ENCODE data around the gene MUC3A. TPM values are rescaled to one million over a fixed set of nuclear protein-coding genes. Genes with fewer than 3 reads are reported as not detected.
"Not testable (repeated sequence)": the region's sequence is repeated elsewhere in the genome, so short reads cannot be mapped to it uniquely, and the experiment has no call there.

MUC3A gene
- polyA plus RNA-seq: under 1 TPM; 0.02 to 0.04 TPM

GRCh38 chr7:100949227-100949932 is at the start of gene MUC3A:
Gene MUC3A, plus strand, starts transcription at chr7:100949534. Its CDS starts 91 bp downstream, at chr7:100949625.
- Histone ChIP-seq H3K4me1 (ENCODE audit: control insufficient read depth in 2 of 2, insufficient read depth in 2 of 2, low read length in 1 of 2) (peaks cover 0 to 4% of the 10 kb centered on the region in 2 donors), H3K36me3 (ENCODE audit: control insufficient read depth in 2 of 2, insufficient read depth in 2 of 2, low read length in 1 of 2) (no peaks in the 10 kb centered on the region), H3K27ac (ENCODE audit: low read depth in 2 of 2, low read length in 1 of 2) (no peak within 1 kb of the TSS), H3K27me3 (ENCODE audit: control insufficient read depth in 1 of 2, insufficient read depth in 2 of 2, low read length in 2 of 2) (no peaks in the 10 kb centered on the region), H3K4me3 (ENCODE audit: low read depth in 1 of 2, low read length in 2 of 2) (no peak within 1 kb of the TSS), H3K9me3 (ENCODE audit: control insufficient read depth in 2 of 2, insufficient read depth in 1 of 2, low read depth in 1 of 2, low read length in 1 of 2) (peaks cover 0 to 2% of the 10 kb centered on the region in 2 donors)
- WGBS, 2 donors: 14 to 20% methylated on average over 24 of the region's 24 CpGs

DNA sequence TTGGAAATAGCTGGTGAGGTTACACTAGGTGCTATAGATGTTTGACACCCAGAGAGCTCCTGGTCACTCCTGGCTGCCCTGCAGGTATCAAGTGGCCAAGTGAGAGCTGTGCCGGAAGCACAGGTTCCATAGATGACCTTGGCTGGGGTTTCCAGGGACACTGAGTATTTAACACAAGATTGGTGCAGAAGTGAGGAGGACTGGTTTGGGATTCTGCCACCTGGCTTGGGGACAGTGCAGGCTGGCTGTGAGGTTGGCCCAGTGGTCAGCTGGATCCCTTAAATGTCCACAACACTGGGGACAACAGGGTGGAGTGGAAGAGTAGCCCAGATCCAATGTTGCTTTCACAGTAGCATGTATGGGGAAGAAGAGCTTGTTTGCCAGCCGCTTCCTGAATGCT is 48.4 kb upstream of the MUC3A start:
- peaks cover 0 to 7% of the 10 kb centered on the region in 2 donors for H3K4me1 ChIP-seq (ENCODE audit: control insufficient read depth in 2 of 2, insufficient read depth in 2 of 2, low read length in 1 of 2)
- peaks cover 0 to 3% of the 10 kb centered on the region in 2 donors for H3K9me3 ChIP-seq (ENCODE audit: control insufficient read depth in 2 of 2, insufficient read depth in 1 of 2, low read depth in 1 of 2, low read length in 1 of 2)
- H3K36me3 ChIP-seq (ENCODE audit: control insufficient read depth in 2 of 2, insufficient read depth in 2 of 2, low read length in 1 of 2): no peaks in the 10 kb centered on the region
- no peak overlapping the region for H3K27ac ChIP-seq (ENCODE audit: low read depth in 2 of 2, low read length in 1 of 2)
- WGBS, 2 donors: 82 to 90% methylated on average over 2 of the region's 2 CpGs
- peaks cover 0 to 9% of the 10 kb centered on the region in 2 donors for H3K27me3 ChIP-seq (ENCODE audit: control insufficient read depth in 1 of 2, insufficient read depth in 2 of 2, low read length in 2 of 2)
- no peak overlapping the region for H3K4me3 ChIP-seq (ENCODE audit: low read depth in 1 of 2, low read length in 2 of 2)

DNA sequence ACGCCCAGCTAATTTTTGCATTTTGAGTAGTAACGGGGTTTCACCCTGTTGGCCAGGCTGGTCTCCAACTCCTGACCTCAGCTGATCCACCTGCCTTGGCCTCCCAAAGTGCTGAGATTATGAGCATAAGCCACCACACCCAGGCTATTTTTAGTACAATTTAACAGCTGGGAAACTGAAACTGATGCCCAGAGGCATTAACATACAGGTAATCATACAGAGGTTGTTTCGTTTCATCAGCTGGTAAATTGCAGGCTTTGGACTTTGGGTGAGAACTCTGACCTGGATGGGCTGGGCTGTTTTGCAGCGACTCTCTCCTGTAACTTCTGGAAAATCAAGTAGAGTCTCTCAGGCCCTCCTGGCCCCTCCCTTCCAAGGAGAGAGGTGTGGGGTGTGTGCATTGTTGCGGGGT is 47.4 kb upstream of the MUC3A start:
- H3K9me3 ChIP-seq (ENCODE audit: control insufficient read depth in 2 of 2, insufficient read depth in 1 of 2, low read depth in 1 of 2, low read length in 1 of 2): peaks cover 0 to 3% of the 10 kb centered on the region in 2 donors
- no peak overlapping the region for H3K4me3 ChIP-seq (ENCODE audit: low read depth in 1 of 2, low read length in 2 of 2)
- no peaks in the 10 kb centered on the region for H3K4me1 ChIP-seq (ENCODE audit: control insufficient read depth in 2 of 2, insufficient read depth in 2 of 2, low read length in 1 of 2)
- no peaks in the 10 kb centered on the region for H3K27me3 ChIP-seq (ENCODE audit: control insufficient read depth in 1 of 2, insufficient read depth in 2 of 2, low read length in 2 of 2)
- no peaks in the 10 kb centered on the region for H3K36me3 ChIP-seq (ENCODE audit: control insufficient read depth in 2 of 2, insufficient read depth in 2 of 2, low read length in 1 of 2)
- 48 to 54% methylated on average over 5 of the region's 5 CpGs for WGBS, 2 donors
- no peak overlapping the region for H3K27ac ChIP-seq (ENCODE audit: low read depth in 2 of 2, low read length in 1 of 2)

- WGBS, 2 donors: 74 to 83% methylated on average over 7 of the region's 7 CpGs
- H3K27ac ChIP-seq (ENCODE audit: low read depth in 2 of 2, low read length in 1 of 2): no peak overlapping the region
- H3K27me3 ChIP-seq (ENCODE audit: control insufficient read depth in 1 of 2, insufficient read depth in 2 of 2, low read length in 2 of 2): no peaks in the 10 kb centered on the region
Measured at GRCh38 chr7:100902638-100903037, 46.7 kb upstream of the MUC3A start.

DNA sequence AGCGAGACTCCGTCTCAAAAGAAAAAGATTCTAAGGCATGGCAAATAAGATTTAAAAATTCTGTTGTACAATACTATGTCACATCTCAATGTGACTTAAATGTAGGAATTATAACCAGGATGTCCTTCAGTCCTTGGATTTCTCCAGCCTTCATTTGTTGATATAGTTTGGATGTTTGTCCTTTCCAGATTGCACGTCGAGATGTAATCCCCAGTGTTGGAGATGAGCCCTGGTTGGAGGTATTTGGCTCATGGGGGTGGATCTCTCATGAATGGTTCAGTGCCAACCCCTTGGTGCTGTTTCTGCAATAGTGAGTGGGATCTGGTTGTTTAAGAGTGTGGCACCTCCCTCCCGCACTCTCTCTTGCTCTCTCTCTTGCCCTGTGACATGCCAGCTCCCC is 40.8 kb upstream of the MUC3A start:
- H3K27ac ChIP-seq (ENCODE audit: low read depth in 2 of 2, low read length in 1 of 2): no peak overlapping the region
- no peaks in the 10 kb centered on the region for H3K9me3 ChIP-seq (ENCODE audit: control insufficient read depth in 2 of 2, insufficient read depth in 1 of 2, low read depth in 1 of 2, low read length in 1 of 2)
- H3K36me3 ChIP-seq (ENCODE audit: control insufficient read depth in 2 of 2, insufficient read depth in 2 of 2, low read length in 1 of 2): no peaks in the 10 kb centered on the region
- no peaks in the 10 kb centered on the region for H3K27me3 ChIP-seq (ENCODE audit: control insufficient read depth in 1 of 2, insufficient read depth in 2 of 2, low read length in 2 of 2)
- H3K4me3 ChIP-seq (ENCODE audit: low read depth in 1 of 2, low read length in 2 of 2): no peak overlapping the region
- no peaks in the 10 kb centered on the region for H3K4me1 ChIP-seq (ENCODE audit: control insufficient read depth in 2 of 2, insufficient read depth in 2 of 2, low read length in 1 of 2)
- WGBS, 2 donors: 95 to 98% methylated on average over 5 of the region's 5 CpGs

More at GRCh38 chr7:100902638-100903037, 46.7 kb upstream of the MUC3A start:
- H3K9me3 ChIP-seq (ENCODE audit: control insufficient read depth in 2 of 2, insufficient read depth in 1 of 2, low read depth in 1 of 2, low read length in 1 of 2): peaks cover 0 to 3% of the 10 kb centered on the region in 2 donors
- H3K36me3 ChIP-seq (ENCODE audit: control insufficient read depth in 2 of 2, insufficient read depth in 2 of 2, low read length in 1 of 2): no peaks in the 10 kb centered on the region
- H3K4me3 ChIP-seq (ENCODE audit: low read depth in 1 of 2, low read length in 2 of 2): no peak overlapping the region
- H3K4me1 ChIP-seq (ENCODE audit: control insufficient read depth in 2 of 2, insufficient read depth in 2 of 2, low read length in 1 of 2): no peaks in the 10 kb centered on the region

DNA sequence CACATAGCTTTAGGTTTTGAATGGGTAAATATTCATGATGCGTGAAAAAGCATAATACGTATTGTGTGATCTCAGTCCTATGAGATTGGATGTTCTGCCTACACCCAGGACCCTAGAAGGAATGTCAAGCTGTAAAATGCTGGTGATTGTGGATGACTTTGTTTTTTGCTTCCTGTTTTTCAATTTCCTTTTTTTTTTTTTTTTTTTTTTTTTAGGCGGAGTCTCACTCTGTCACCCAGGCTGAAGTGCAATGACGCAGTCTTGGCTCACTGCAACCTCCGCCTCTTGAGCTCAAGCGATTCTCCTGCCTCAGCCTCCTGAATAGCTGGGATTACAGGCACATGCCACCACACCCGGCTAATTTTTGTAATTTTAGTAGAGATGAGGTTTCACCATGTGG is 38.9 kb upstream of the MUC3A start:
- H3K27me3 ChIP-seq (ENCODE audit: control insufficient read depth in 1 of 2, insufficient read depth in 2 of 2, low read length in 2 of 2); H3K27ac ChIP-seq (ENCODE audit: low read depth in 2 of 2, low read length in 1 of 2); H3K4me3 ChIP-seq (ENCODE audit: low read depth in 1 of 2, low read length in 2 of 2); H3K9me3 ChIP-seq (ENCODE audit: control insufficient read depth in 2 of 2, insufficient read depth in 1 of 2, low read depth in 1 of 2, low read length in 1 of 2); H3K4me1 ChIP-seq (ENCODE audit: control insufficient read depth in 2 of 2, insufficient read depth in 2 of 2, low read length in 1 of 2); H3K36me3 ChIP-seq (ENCODE audit: control insufficient read depth in 2 of 2, insufficient read depth in 2 of 2, low read length in 1 of 2): not testable (repeated sequence)
- WGBS, 2 donors: 68 to 70% methylated on average over 6 to 7 of the region's 7 CpGs

GRCh38 chr7:100911484-100911883 is 37.9 kb upstream of the MUC3A start:
- Histone ChIP-seq H3K27ac (ENCODE audit: low read depth in 2 of 2, low read length in 1 of 2) (no peak overlapping the region), H3K9me3 (ENCODE audit: control insufficient read depth in 2 of 2, insufficient read depth in 1 of 2, low read depth in 1 of 2, low read length in 1 of 2) (no peaks in the 10 kb centered on the region), H3K36me3 (ENCODE audit: control insufficient read depth in 2 of 2, insufficient read depth in 2 of 2, low read length in 1 of 2) (no peaks in the 10 kb centered on the region), H3K4me3 (ENCODE audit: low read depth in 1 of 2, low read length in 2 of 2) (no peak overlapping the region), H3K27me3 (ENCODE audit: control insufficient read depth in 1 of 2, insufficient read depth in 2 of 2, low read length in 2 of 2) (no peaks in the 10 kb centered on the region), H3K4me1 (ENCODE audit: control insufficient read depth in 2 of 2, insufficient read depth in 2 of 2, low read length in 1 of 2) (no peaks in the 10 kb centered on the region)
- 69 to 74% methylated on average over 3 of the region's 3 CpGs for WGBS, 2 donors

DNA sequence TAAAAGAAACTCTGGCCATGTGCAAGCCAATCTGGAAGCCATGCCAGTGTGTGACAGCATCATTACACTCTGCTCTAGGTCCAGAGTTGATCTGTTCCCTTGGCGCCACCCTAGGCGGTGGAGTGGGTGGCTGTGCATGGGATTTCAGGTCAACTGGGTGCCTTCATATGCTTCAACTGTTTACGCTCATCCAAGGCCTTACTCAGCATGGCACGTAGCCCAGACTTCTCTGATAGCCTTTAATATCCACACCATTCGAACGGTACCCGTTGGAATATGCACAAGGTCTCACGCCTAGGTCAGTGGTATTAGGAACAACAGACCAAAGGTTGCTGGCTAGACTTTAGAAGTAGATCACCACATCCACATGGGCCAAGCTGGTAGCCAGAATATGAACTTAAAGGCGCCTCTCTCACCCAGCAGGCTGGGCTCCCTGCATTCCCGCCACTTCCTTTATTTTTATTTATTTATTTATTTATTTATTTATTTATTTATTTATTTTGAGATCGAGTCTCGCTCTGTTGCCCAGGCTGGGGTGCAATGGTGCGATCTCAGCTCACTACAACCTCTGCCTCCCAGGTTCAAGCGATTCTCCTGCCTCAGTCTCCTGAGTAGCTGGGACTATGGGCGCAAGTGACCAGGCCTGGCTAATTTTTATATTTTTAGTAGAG is 35.0 kb upstream of the MUC3A start:
- no peak overlapping the region for H3K27ac ChIP-seq (ENCODE audit: low read depth in 2 of 2, low read length in 1 of 2)

GRCh38 chr7:100914879-100915447 is 34.4 kb upstream of the MUC3A start:
- 82 to 84% methylated on average over 8 of the region's 8 CpGs for WGBS, 2 donors
- Histone ChIP-seq H3K27me3 (ENCODE audit: control insufficient read depth in 1 of 2, insufficient read depth in 2 of 2, low read length in 2 of 2) (no peaks in the 10 kb centered on the region), H3K9me3 (ENCODE audit: control insufficient read depth in 2 of 2, insufficient read depth in 1 of 2, low read depth in 1 of 2, low read length in 1 of 2) (no peaks in the 10 kb centered on the region), H3K36me3 (ENCODE audit: control insufficient read depth in 2 of 2, insufficient read depth in 2 of 2, low read length in 1 of 2) (no peaks in the 10 kb centered on the region), H3K27ac (ENCODE audit: low read depth in 2 of 2, low read length in 1 of 2) (no peak overlapping the region), H3K4me1 (ENCODE audit: control insufficient read depth in 2 of 2, insufficient read depth in 2 of 2, low read length in 1 of 2) (no peaks in the 10 kb centered on the region), H3K4me3 (ENCODE audit: low read depth in 1 of 2, low read length in 2 of 2) (no peak overlapping the region)

More for the DNA sequence above, 35.0 kb upstream of the MUC3A start:
- H3K4me3 ChIP-seq (ENCODE audit: low read depth in 1 of 2, low read length in 2 of 2): no peak overlapping the region
- H3K36me3 ChIP-seq (ENCODE audit: control insufficient read depth in 2 of 2, insufficient read depth in 2 of 2, low read length in 1 of 2): no peaks in the 10 kb centered on the region
- no peaks in the 10 kb centered on the region for H3K9me3 ChIP-seq (ENCODE audit: control insufficient read depth in 2 of 2, insufficient read depth in 1 of 2, low read depth in 1 of 2, low read length in 1 of 2)
- 73 to 93% methylated on average over 15 of the region's 15 CpGs for WGBS, 2 donors
- no peaks in the 10 kb centered on the region for H3K4me1 ChIP-seq (ENCODE audit: control insufficient read depth in 2 of 2, insufficient read depth in 2 of 2, low read length in 1 of 2)
- H3K27me3 ChIP-seq (ENCODE audit: control insufficient read depth in 1 of 2, insufficient read depth in 2 of 2, low read length in 2 of 2): no peaks in the 10 kb centered on the region
